ENCODE results near the gene DECR2. TPM values are rescaled to one million over a fixed set of nuclear protein-coding genes. Genes with fewer than 3 reads are reported as not detected.

The DECR2 gene
- total and polyA plus RNA-seq, 2 of the 13 experiments (the other 11 are each of a cell fraction or from before 2014, with no cell fraction given), result 36.3 to 44.6 TPM

GRCh38 chr16:364595-365491 is 36.8 kb upstream of the DECR2 start (continued):
- TF ChIP-seq ZBTB33 (CRISPR knock-in tag; IDR thresholded peaks at IDR 0.05), result 0 out of 2 replicates have a peak, but pooled peaks have one; percentile 5
- TF ChIP-seq PPARG (CRISPR knock-in tag; conservative IDR thresholded peaks at IDR 0.05), result no peak
- no peak for TF ChIP-seq JUNB (CRISPR knock-in tag; IDR thresholded peaks at IDR 0.05; ENCODE audit: borderline replicate concordance)
- TF ChIP-seq TGIF2 (CRISPR knock-in tag; IDR thresholded peaks at IDR 0.05), result no peak
- TF ChIP-seq ZNF710 (CRISPR knock-in tag; IDR thresholded peaks at IDR 0.05; ENCODE audit: borderline replicate concordance), result no peak
- no peak for TF ChIP-seq THAP7 (CRISPR knock-in tag; IDR thresholded peaks at IDR 0.05)
- no peak for TF ChIP-seq ZNF280D (CRISPR knock-in tag; IDR thresholded peaks at IDR 0.05)
- TF ChIP-seq ZNF24 (IDR thresholded peaks at IDR 0.05), result no peak
- TF ChIP-seq RXRB (CRISPR knock-in tag; IDR thresholded peaks at IDR 0.05; ENCODE audit: borderline replicate concordance), result no peak
- no peak for TF ChIP-seq HES4 (CRISPR knock-in tag; IDR thresholded peaks at IDR 0.05; ENCODE audit: borderline replicate concordance)
- TF ChIP-seq THYN1 (CRISPR knock-in tag; IDR thresholded peaks at IDR 0.05; ENCODE audit: borderline replicate concordance, low read depth), result no peak
- no peak for TF ChIP-seq ZNF234 (CRISPR knock-in tag; conservative IDR thresholded peaks at IDR 0.05)
- TF ChIP-seq GLI4 (CRISPR knock-in tag; IDR thresholded peaks at IDR 0.05; ENCODE audit: borderline replicate concordance), result no peak
- TF ChIP-seq ZNF230 (CRISPR knock-in tag; IDR thresholded peaks at IDR 0.05), result no peak
- TF ChIP-seq ZFP90 (CRISPR knock-in tag; IDR thresholded peaks at IDR 0.05; ENCODE audit: borderline replicate concordance), result no peak
- no peak for TF ChIP-seq ZBTB1 (CRISPR knock-in tag; IDR thresholded peaks at IDR 0.05; ENCODE audit: borderline replicate concordance)
- no peak for TF ChIP-seq EZH2 (conservative IDR thresholded peaks at IDR 0.05; ENCODE audit: low read depth, low read length)
- no peak for TF ChIP-seq ZNF589 (CRISPR knock-in tag; conservative IDR thresholded peaks at IDR 0.05)
- TF ChIP-seq ZNF672 (CRISPR knock-in tag; IDR thresholded peaks at IDR 0.05), result no peak
- peak; percentile 28; the same call in 1 of the 2 replicates for TF ChIP-seq NRL (CRISPR knock-in tag; IDR thresholded peaks at IDR 0.05; ENCODE audit: borderline replicate concordance)
- TF ChIP-seq ZSCAN29 (CRISPR knock-in tag; conservative IDR thresholded peaks at IDR 0.05), result no peak
- TF ChIP-seq CENPT (CRISPR knock-in tag; IDR thresholded peaks at IDR 0.05; ENCODE audit: low read depth), result no peak

Data from HepG2 (cell line).